Ovary (tissue), 3 donors: ENCODE data around the gene POU2AF1.

Source experiments
- POLR2A ChIP-seq: fragments of 450-650 bp; IDR thresholded peaks from one replicate; pipeline ENCODE4 v1.6.1; 2017; ENCODE audit warnings: antibody characterized with exemption, mild to moderate bottlenecking, moderate library complexity
- TF ChIP-seq, protein P1 (sequence below), 3 donors: fragments of 450-650 bp in 2 of 3; fragments of 200-600 bp in 1 of 3; IDR thresholded peaks; one replicate each; pipeline versions ENCODE4 v1.5.1 to v1.8.0; 2016 to 2022; ENCODE audit warnings: antibody characterized with exemption in 3 of 3, mild to moderate bottlenecking in 1 of 3
- donor health status: DM: no; HTN: no; CAD: no.

DNA sequence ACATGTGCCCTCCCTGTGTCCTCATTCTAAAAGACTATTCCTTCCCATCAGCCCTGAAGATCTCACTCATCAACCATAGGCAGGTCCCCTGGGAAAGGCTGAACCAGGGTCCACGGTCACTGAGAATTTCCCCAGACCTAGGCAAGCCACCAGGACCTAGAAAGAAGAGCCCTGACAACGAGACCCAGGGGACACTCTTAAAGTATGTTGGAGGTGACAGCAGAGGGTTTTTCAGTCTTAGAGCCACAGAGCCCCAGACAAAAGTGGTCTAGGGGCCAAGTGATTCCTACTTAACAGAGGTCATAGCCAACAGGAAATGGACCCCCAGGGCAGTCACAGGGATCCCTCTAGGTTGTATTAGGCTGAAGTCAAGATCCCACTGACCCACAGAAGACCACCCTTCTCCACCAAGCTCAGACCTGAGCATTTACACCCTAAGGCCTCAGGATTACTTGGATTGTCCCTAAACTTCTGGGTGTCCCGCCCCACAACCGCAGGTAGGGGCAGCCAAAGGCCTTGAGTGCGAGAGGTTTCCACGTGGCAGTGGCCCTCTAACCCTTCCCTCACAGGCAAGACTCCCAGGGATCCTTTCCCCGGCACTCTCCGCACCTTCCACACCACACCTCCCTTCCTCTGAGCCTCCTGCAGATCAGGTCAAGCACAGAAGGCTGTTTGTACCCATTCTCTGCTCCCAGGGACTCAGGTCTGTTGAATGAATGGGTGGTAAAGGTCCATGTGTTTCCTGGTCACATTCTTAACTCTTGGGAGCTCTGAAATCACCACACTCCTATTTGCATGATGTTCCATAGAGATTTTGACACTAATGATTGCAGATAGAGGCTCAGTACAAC, 12.3 kb downstream of the POU2AF1 start:
- TF ChIP-seq, protein P1, sequence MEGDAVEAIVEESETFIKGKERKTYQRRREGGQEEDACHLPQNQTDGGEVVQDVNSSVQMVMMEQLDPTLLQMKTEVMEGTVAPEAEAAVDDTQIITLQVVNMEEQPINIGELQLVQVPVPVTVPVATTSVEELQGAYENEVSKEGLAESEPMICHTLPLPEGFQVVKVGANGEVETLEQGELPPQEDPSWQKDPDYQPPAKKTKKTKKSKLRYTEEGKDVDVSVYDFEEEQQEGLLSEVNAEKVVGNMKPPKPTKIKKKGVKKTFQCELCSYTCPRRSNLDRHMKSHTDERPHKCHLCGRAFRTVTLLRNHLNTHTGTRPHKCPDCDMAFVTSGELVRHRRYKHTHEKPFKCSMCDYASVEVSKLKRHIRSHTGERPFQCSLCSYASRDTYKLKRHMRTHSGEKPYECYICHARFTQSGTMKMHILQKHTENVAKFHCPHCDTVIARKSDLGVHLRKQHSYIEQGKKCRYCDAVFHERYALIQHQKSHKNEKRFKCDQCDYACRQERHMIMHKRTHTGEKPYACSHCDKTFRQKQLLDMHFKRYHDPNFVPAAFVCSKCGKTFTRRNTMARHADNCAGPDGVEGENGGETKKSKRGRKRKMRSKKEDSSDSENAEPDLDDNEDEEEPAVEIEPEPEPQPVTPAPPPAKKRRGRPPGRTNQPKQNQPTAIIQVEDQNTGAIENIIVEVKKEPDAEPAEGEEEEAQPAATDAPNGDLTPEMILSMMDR (IDR thresholded peaks at IDR 0.05), result no peak
- TF ChIP-seq POLR2A, result no peak
